RWPE1 (cell line): ENCODE measurements around the gene TMEM215.

Experiments used
- CTCF ChIA-PET: fragments of 350-600 bp; sonication (Branson Sonifier 250); formaldehyde crosslinking; extraction: SDS; loops from one replicate; lab custom pipeline; 2021; lab: Yijun Ruan, JAX
- POLR2A ChIA-PET: fragments of 400-600 bp; formaldehyde crosslinking; extraction: SDS; loops from one replicate; lab custom pipeline; 2020; ENCODE audit warnings: antibody characterized with exemption; ENCODE audit not compliant: low non-redundant PET; lab: Yijun Ruan, JAX
- DNase-seq: peaks from one replicate; pipeline ENCODE4 v3.0.0; 2012; ENCODE audit warnings: low spot score
- H3K27ac ChIP-seq: fragments of 450-650 bp; 2 replicates; pipeline ENCODE4 v1.5.1; 2017
- CTCF ChIP-seq: fragments of 450-650 bp; conservative IDR thresholded peaks from 2 replicates; pipeline ENCODE4 v1.5.1; 2017; ENCODE audit warnings: low read depth, mild to moderate bottlenecking

Gene TMEM215

GRCh38 chr9:32823551-32823950, 40.2 kb downstream of the TMEM215 start:
- ChIA-PET CTCF (interaction anchor here (0.5 to 0.9 kb wide), 2 partner anchors 126 to 234 kb away, joined by 3 to 5 read pairs; no protein-coding TSS in a partner anchor), POLR2A (no interaction called here)
- TF ChIP-seq CTCF = no peak
- no peak for DNase-seq
- no peak overlapping the region for H3K27ac ChIP-seq

GRCh38 chr9:32825203-32825602, 41.9 kb downstream of the TMEM215 start:
- ChIA-PET CTCF (no interaction called here), POLR2A (no interaction called here)
- DNase-seq = no peak
- H3K27ac ChIP-seq = no peak overlapping the region
- TF ChIP-seq CTCF = no peak

GRCh38 chr9:32828861-32829260, 45.5 kb downstream of the TMEM215 start:
- CTCF ChIA-PET = interaction anchor here (0.7 kb wide), 1 partner anchor 96 kb away, joined by 3 read pairs; no protein-coding TSS in a partner anchor
- TF ChIP-seq CTCF = no peak
- POLR2A ChIA-PET = no interaction called here
- no peak for DNase-seq
- no peak overlapping the region for H3K27ac ChIP-seq

- no peak for DNase-seq
- no peak for TF ChIP-seq CTCF
- ChIA-PET POLR2A (no interaction called here), CTCF (no interaction called here)
- H3K27ac ChIP-seq = no peak overlapping the region
Observed at GRCh38 chr9:32832346-32832745, 49.0 kb downstream of the TMEM215 start.
